GM15510 (cell line): ENCODE results near the gene LUZP2.

Experiments used
- POLR2A ChIP-seq: IDR thresholded peaks from 3 replicates; pipeline ENCODE4 v1.6.1; 2011; ENCODE audit warnings: borderline replicate concordance; ENCODE audit not compliant: insufficient read length; ENCODE audit errors: extremely low read depth

Gene LUZP2

DNA sequence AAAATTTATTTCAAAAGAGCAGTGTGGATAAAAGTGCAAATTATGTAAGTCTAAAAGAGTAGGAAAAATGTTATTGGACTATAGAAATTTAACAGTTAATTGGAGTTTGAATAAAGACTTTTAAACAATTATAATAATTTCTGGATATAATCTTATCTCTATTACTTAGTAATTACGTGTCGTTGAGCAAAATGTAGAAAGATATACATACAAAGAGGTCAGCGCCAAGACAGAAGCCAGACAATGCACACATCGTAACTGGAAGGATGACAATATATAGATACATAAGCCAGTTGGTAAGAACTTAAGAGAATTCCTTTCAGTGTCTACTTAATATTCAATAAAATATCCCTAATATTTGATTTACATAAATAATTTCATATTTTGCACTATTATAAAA, 157.0 kb downstream of the LUZP2 start:
- no peak for TF ChIP-seq POLR2A

DNA sequence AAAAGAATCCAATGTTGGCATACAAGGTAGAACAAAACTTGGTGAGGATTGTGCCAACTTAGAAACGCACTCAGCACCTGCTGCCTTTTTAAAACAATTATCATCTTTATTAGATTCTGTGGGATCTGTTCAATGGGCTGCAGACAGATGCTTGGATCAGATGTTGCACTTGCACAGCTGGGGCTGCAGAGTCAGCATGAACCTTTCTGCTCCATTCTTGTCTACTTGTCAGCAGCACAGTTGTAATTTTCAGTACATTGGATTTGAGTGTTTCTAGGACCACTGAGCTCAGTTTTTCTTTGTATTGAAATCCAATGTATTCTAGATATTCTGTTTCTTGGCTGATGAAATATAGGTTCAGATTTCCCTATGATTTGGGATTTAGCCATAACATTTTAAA, 164.5 kb downstream of the LUZP2 start:
- TF ChIP-seq POLR2A: no peak

DNA sequence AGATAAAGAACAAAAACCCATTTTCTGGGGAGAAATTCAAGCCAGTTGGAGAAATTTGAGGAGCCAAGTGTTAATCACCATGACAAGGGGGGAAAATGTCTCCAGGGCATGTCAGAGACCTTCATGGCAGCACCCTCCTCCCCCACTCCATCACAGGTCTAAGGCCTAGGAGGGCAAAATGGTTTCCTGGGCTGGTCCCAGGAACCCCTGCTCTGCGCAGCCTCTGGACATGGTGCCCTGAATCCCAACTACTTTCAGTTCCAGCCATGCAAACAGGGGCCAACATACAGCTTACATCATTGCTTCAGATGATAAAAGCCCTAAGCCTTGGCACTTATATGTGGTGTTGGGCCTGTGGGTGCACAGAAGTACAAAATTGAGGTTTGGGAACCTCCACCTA, 167.5 kb downstream of the LUZP2 start:
- no peak for TF ChIP-seq POLR2A

DNA sequence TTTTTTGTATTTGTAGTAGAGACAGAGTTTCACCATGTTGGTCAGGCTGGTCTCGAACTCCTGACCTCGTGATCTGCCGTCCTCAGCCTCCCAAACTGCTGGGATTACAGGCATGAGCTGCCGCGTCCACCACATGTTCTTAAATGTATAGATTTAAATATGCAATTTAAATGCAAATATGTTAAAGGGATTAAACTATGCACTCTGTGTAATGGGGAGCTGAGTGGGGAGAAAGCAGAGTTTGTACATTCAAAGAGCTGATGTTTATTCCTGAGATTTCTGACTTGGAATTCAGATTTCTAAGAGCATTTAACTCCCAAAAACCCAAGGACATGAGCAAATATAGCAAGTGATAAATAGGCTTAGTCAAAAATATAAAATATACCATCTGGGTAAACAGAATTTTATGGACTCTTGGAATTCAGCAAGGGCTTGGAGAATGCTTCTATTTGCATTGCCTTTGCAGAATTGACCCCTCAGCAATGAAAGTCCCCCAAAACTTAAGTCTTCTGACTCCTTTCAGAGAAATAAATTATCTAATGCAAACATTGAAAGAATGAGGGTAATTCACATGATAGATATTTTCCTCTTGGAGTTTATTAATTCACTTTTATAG, 170.6 kb downstream of the LUZP2 start:
- no peak for TF ChIP-seq POLR2A

DNA sequence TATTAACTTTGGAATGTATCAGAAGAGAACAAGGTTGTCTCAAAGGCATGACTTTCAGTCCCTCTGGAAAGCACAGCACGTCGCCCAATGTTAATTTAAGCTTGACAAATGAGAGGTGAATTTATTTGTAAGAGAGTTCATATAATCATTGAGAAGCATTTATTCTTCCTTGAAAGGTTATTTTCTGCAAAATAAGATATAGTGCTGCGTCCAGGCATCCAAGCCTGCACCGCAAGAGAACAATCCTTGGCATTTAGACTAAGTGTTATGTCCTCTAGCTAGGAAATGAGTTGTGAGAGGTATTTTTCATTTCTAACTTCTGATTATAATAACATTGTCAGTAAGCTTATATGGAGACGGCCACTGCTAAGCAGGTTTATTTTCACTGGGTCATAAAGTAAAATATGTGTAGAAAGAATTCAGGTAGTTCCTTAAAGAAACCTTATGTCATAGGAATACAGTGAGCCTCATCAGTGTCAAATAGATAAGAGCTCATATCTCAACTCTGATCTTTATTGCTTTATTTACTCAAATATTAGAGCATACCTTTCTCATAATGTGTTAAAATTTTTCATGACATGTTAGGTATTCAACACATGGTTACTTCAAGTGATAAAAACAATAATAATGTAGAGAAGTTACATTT, 182.0 kb downstream of the LUZP2 start:
- no peak for TF ChIP-seq POLR2A

DNA sequence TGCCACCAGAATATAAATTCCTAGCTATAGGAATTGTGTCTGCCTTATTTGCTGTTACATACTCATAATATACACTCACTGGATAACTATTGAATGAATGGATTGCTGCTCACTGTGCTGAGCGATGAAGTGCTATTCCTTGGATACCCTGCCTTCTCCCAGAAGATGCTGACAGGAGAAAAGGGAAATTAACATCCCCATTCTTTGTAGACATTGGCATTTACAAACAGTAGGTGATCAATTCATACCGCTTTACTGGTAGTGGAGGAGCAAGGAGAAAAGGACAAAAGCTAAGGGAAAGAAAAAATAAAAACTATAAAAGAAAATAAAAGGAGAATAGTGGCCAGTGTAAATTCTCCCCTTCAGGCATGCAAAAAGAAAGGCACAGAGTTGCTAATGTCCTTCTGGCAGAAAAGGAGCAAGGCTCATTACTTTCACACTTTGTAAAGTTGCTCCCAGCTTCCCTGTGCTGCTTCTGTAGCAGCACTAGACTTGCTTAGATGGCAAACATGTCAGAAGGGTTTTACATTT, 183.0 kb downstream of the LUZP2 start:
- TF ChIP-seq POLR2A: no peak

DNA sequence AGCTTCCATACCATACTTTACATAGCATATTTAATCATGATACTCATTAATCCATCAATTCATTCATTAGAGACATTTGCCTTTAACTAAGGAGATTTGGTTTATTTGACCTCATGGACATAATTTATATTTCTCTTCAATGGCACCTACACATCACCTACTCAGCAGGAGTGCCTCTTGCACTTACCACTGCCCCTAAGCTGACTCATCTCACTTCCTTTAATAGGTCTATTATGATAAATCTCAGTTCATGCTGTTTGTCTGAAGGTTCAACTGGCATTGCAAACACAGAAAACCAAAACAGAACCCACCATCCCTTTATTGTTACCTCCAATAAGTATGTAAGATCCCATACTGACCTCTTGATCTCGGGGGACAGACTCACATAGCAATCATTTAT, 186.7 kb downstream of the LUZP2 start:
- TF ChIP-seq POLR2A: no peak

DNA sequence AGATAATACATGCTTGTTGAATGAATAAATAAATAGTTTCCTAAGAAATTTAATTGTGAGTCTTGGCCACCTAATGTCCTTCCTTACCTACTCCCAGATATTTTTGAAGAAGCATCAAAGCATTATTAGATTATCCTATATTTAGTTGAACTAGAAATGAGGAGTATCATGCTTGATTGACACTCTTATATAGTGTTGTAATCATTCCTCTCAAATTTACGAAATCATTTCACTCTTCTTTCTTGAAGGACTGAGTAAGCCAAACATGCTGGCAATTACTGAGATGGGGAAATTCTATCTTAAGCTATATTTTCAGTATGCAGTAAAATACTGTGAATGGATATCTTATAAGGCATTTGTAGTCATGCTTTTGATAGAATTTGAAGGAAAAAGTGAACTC, 189.0 kb downstream of the LUZP2 start:
- no peak for TF ChIP-seq POLR2A

DNA sequence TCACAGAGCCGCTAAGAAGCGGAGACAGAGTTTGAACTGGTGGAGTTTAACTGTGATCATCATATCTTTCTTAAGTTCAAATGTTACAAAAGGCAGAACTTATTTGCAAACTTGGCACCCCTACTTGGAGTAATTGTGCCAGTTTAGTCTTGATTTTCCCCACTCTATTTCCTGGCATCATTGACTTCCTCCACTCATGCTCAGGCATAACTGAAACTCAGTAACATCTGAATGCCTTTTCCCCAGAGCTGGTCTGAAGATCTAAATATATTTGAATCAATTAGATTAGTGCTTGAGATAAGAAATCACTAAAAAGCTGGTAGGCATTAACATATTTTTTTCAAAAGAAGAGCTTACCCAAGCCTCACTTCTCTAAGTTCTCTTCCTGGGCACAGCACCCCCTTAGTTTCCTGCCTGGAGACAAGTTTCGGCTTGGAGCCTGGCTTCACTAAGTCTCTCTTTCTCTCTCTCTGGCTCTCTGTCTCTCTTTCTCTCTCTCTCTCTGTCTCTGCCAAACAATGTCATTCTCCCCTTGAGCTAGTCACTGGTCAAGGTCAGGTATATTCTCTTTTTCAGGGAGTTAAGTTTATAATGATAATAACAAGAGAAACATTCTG, 190.8 kb downstream of the LUZP2 start:
- TF ChIP-seq POLR2A: no peak

DNA sequence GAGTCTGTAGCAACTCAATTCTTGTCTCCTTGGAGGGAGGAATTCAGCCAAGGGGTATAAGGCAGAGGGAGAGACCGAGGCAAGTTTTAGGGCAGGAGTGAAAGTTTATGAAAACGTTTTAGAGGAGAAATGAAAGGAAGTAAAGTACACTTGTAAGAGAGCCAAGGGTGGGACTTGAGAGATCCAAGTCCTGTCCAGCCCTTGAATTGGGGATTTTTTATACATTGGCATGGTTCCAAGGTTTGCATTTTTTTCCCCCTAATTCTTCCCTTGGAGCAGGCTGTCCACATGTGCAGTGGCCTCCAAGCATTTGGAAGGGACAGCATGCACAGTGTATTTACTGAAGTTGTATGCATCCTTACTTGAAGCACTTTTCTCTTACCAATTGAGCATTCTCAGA, 192.1 kb downstream of the LUZP2 start:
- TF ChIP-seq POLR2A: no peak

DNA sequence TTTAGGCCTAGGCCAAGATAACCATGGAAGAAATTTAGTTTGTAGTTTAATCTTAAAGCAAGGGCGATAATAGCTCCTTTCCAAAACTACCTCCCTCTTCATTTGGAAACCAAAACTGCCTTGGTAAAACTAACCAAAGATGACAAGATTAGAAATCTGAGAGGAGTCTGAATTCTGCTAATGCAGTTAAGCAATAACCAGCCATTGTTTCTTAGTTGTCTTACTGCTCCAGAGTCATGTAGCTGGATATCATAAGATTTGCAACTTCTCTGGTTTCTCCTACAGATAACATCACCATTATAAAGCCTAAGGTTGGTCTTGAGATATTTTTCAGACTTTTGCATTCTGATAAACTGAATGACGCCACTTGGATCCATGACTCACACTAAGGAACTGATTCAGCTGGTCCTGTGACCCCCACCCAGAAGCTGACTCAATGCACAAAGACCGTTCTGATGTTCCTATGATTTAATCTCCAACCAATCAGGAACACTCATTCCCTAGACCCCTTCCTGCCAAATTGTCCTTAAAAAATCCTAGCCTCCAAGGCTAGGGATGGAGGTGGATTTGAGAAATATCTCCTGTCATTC, 200.8 kb downstream of the LUZP2 start:
- TF ChIP-seq POLR2A: no peak

DNA sequence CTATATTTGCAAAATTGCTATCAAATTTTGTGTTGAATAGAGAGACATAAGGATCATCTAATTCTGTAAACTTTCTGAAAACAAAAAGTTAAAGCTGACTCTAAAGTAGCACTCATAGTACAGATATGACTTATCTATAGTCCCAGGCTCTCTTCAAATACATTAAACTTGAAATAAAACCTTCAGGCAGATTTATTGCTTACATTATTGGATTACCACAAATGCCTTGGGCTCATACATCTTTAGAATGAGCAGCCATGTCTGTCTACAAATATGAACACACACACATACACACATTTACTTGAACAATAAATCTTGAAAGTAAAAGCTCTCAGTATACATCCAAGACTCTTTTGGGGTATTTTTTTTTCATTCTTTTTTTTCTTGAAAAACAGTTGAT, 207.9 kb downstream of the LUZP2 start:
- TF ChIP-seq POLR2A: no peak

DNA sequence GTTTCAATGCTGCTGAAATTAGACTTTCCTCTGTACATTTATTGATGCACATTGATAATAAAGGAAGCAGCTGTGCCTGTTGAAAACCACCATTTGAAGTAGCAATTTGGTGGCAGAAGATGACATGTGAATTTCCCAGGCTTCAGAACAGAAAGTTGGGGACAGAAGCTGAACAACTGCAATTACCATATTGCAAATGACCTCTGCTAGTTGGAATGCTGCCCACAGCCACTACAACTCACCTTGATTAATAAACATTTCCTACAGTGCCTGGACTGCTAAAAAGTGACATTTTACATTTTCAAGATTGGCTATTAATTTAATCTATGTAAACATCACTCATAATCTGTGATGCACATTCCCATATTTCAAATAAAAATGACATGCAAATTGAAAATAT, 208.6 kb downstream of the LUZP2 start:
- no peak for TF ChIP-seq POLR2A

DNA sequence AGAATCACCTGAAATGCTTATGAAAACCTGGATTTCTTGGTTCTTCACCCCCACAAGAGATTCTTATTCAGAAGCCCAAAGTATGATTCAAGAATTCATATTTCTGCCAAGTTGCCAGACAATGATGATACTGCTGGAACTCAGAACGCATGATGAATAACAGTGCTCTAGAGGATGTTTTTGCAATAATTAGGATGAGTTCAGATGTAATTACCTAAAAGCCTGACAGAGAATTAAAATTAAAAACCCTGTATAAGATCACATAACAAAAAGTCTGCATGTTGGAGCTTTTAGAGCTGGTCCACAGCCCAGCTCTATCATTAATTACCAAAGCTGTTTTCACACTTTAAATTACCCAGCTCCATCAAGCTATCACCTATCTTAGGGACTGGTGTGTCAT, 211.8 kb downstream of the LUZP2 start:
- TF ChIP-seq POLR2A: no peak

DNA sequence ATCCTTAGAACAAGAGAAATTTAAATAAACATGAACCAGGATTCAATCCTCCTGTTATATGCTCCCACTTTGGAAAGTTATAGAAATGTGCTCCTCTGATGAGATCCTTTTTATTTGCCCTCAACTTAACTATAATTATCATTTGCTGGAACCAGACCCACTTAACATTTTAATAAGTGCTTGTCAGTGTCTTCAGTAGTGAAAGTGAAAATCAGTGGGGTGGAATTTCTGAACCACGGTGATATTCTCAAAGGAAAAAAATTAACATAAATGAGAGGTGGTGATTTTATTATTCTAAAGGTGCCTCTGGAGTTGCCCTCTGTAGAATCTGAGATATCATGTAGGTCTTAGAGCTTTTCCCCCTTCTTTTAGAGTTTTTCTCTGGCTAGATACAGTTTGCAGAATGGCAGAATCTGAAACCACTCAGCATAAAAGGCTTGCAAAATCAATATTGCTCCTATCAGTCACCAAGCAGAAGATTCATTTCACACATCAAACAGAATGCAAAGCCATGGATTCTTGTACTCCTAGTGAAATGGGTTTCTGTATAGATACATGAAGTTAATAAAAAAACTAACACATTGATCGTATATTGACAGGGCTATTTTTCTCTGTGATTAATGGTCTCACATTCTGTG, 213.2 kb downstream of the LUZP2 start:
- TF ChIP-seq POLR2A: no peak
